HuH-7 (cell line): ENCODE data around the gene PSENEN.

Source experiments
- DNase-seq: peaks from one replicate; pipeline ENCODE4 v3.0.0; 2011; ENCODE audit warnings: low spot score

Gene PSENEN

DNA sequence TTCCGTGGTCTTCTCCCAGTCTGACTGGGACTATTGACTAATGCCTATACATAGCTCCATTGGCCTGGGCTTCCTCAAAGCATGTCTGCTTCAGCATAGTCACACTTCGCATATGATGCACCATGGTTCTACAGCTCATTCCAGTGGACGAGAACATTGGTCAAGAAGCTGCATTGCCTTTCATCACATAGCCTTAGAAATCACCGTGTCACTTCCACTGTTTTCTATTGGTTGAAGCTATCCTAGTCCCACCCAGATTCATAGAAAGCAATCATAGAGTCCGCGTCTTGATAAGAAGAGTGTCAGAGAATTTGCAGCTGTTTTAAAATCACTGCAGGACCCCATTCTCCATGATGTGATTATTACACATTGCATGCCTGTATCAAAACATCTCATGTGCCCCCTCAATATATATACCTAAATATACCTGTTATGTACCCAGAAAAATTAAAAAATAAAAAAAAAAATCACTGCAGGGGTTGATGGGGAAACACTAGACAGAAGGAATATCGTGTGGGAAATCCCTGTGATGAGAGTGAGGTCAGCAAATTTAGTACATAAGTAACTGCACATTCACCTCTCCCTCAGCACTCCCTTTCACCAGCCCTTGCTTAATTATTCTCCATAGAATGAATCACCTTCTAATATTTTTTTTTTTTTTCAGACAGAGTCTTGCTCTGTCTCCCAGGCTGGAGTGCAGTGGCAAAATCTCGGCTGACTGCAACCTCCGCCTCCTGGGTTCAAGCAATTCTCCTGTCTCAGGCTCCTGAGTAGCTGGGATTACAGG, 27.8 kb downstream of the PSENEN start:
- no peak for DNase-seq

GRCh38 chr19:35774274-35775045, 29.0 kb downstream of the PSENEN start:
- DNase-seq, result no peak

DNA sequence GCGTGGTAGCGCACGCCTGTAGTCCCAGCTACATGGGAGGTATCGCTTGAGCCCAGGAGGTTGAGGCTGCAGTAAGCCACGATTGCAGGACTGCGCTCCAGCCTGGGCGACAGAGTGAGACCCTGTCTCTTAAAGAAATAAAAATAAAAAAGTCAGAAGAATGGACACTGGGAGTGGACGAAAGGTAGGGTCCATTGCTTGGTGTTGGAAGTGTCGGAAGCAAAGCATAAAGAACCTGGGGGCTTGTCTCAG, 29.5 kb downstream of the PSENEN start:
- DNase-seq, result no peak

- DNase-seq, result peak; percentile 99
These were observed 30.0 kb downstream of the PSENEN start, which contains the start of gene ARHGAP33 for GRCh38 chr19:35775298-35776101. TSS of gene ARHGAP33 (plus strand) at chr19:35775564. CDS start at chr19:35775659, 95 bp downstream.

DNA sequence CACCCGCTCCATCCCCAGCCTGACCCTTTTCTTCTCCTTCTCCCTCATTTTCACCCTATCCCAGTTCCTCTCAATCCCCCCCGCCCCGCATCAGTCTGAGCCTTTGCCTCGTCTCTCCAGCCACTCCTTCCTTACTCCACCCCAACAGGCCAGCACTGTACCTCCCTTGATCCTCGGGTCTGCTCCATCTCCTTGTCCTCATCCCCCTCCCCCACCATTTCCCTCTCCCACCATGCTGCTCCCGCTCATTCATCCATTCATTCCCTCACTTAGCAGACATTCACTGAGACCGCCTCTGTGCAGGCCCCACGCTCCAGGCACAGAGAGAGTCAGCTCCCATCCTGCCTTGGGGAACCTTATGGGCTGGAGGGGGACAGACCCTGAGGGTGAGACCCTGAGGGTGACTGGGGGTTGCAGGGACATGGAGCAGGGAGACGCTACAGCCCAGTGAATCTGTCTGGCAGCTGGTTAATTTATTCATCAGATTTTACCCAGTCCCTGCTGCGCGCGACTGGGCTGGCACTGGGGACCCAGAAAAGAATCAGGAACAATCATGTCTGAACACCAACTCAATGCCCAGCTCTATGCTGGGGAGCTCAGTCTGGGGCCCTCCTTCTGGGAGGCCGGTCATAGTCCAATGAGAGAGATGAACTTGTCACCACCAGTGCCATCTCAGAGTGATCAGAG, 30.8 kb downstream of the PSENEN start:
- no peak for DNase-seq

GRCh38 chr19:35777086-35777841, 31.8 kb downstream of the PSENEN start:
- DNase-seq, result no peak

DNA sequence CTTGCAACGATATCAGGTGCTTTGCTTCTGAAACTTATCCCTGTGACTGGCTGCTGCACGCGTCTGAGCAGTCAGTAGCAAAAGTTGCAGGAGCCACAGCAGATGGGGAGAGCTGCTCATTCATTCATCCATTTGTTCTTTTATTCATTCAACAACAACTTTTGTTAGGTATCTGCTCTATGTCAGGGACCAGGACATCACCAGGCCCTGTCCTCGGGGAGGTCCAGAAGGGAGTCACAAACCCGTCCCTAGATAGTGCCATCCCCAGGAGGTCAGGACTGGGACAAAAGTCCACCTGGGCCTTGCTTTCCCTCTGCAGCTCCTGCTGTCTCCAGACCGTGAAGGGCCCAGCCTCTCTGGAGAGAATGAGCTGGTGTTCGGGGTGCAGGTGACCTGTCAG, 32.5 kb downstream of the PSENEN start:
- no peak for DNase-seq

DNA sequence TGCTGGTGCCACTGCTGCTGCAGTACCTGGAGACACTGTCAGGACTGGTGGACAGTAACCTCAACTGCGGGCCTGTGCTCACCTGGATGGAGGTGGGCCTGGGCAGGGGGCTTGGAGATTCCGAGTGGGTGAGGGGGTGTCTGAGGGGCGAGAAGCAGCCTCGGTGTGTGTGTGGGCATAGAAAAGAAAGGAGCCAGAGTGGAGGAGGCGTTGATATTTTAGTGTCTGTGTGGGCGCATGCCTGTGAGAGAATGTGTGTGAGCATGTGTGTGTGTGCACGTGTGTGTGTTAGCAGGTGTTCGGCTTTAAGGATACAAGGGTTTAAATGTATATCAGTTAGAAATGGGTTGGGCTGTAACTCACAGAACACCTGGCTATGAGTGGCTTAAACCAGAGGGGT, 33.6 kb downstream of the PSENEN start:
- no peak for DNase-seq

DNA sequence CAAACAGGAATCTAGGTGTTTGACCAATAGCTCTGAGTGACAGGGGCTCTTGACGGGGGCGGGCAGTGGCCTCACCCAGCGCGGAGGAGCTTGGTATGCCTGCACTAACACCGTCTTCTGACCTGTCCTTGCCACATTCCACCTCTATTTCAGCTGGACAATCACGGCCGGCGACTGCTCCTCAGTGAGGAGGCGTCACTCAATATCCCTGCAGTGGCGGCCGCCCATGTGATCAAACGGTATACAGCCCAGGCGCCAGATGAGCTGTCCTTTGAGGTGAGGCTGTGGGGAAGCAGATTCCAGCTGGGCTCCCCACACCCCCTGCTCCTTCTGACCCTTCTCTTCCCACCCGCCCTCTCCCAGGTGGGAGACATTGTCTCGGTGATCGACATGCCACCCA, 34.6 kb downstream of the PSENEN start:
- no peak for DNase-seq

GRCh38 chr19:35780717-35781116, 35.3 kb downstream of the PSENEN start:
- no peak for DNase-seq

GRCh38 chr19:35781650-35782049, 36.2 kb downstream of the PSENEN start:
- no peak for DNase-seq

DNA sequence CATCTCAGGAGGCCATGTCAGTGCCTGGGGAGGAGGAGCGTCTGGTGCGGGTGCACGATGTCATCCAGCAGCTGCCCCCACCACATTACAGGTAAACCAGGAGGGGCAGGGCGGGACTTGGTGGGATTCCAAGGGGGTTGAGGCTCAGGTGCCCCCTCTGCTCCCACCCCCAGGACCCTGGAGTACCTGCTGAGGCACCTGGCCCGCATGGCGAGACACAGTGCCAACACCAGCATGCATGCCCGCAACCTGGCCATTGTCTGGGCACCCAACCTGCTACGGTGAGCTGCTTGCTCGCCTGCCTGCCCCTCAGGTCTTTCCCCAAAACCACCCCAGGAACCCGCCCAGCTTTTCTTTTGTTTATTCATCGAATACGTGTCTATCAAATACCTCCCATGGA, 37.1 kb downstream of the PSENEN start:
- no peak for DNase-seq

DNA sequence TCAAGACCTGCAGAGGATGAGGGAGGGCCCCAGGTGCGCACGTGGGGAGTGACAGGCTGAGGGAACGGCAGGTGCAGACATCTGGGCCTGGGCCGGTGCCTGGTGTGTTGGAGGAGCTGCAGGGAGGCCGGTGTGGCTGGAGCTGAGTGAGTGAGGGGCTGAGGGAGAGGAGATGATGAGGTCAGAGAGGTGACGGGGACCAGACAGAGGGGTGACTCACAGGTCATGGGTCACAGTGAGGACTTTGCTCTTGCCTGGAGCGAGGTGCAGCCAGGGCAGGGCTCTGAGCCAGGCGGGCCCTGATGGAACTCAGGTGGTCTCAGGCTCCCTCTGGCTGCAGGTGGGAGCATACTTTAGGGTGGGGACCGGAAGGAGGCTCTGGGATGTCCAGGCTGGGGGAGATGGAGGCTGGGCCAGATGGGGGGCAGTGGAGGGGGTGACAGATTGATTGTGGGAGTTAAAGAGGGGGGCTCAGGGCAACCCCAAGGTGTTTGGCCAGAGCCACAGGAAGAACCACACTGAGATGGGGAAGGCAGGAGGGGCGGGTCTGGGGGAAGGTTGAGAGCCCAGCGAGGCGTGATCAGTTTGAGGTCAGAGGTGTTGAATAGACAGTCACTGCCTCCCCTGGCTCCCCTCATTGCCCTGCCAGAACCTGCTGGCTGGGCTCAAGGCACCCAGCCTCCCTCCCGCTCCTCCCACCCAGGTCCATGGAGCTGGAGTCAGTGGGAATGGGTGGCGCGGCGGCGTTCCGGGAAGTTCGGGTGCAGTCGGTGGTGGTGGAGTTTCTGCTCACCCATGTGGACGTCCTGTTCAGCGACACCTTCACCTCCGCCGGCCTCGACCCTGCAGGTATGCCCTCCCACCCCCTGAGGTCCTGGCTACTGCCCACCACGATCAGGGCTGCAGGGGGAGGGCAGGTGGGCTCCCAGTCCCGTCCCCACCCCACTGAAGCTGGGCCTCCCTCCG, 38.3 kb downstream of the PSENEN start:
- DNase-seq, result no peak

DNA sequence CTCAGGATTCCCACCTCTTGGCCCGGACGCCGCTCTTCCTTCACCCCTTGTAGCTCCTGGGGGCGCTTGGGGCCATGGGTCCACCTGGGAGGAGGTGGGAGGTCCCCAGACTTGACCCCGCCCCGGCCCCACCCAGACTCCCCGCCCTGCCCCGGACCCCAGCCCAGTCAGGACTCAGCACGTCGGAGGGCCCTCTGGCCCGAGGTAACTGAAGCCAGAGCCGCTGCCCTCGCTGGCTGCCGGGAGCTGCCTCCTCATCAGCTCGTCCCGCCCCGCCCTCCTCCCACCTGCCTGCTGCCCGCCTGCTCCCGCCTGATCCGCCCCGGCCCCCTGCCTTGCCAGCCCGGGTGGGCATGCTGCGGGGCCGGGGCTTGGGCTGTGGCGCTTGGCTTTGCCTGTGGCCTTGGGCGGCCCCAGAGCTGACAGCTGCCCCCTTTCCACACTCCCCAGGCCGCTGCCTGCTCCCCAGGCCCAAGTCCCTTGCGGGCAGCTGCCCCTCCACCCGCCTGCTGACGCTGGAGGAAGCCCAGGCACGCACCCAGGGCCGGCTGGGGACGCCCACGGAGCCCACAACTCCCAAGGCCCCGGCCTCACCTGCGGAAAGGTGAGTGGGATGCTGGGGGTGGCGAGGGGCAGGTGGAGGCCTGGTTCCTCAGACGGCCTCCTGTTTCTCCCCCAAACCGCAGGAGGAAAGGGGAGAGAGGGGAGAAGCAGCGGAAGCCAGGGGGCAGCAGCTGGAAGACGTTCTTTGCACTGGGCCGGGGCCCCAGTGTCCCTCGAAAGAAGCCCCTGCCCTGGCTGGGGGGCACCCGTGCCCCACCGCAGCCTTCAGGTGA, 39.3 kb downstream of the PSENEN start:
- DNase-seq, result no peak

- DNase-seq, result no peak
These were observed 39.8 kb downstream of the PSENEN start for GRCh38 chr19:35785339-35785627.

GRCh38 chr19:35786299-35787160, 41.1 kb downstream of the PSENEN start:
- DNase-seq, result peak; percentile 78

GRCh38 chr19:35787227-35787799, 41.9 kb downstream of the PSENEN start:
- DNase-seq, result no peak
